ENCODE data around the gene ZBED1.

Gene ZBED1

GRCh38 chrX:2450681-2451080 is 50.1 kb downstream of the ZBED1 start:
- no peak for DNase-seq

GRCh38 chrX:2449135-2449886 is 51.5 kb downstream of the ZBED1 start:
- DNase-seq = no peak

GRCh38 chrX:2447484-2447883 is 53.3 kb downstream of the ZBED1 start:
- DNase-seq = no peak

GRCh38 chrX:2446815-2447214 is 54.0 kb downstream of the ZBED1 start:
- DNase-seq = no peak

- DNase-seq = no peak
Measured at GRCh38 chrX:2445662-2446623, 54.8 kb downstream of the ZBED1 start.

- DNase-seq = no peak
Measured at GRCh38 chrX:2442694-2443093, 58.1 kb downstream of the ZBED1 start.

- no peak for DNase-seq
Measured at GRCh38 chrX:2441466-2441865, 59.3 kb downstream of the ZBED1 start.

GRCh38 chrX:2439613-2440012 is 61.2 kb downstream of the ZBED1 start:
- no peak for DNase-seq

Data from NCI-H1092 (cell line).